Measurements from ENCODE around the gene AGAP1.

Gene AGAP1

GRCh38 chr2:235609321-235609720, 115.5 kb downstream of the AGAP1 start:
- no peak for DNase-seq (ENCODE audit: low read depth)

DNA sequence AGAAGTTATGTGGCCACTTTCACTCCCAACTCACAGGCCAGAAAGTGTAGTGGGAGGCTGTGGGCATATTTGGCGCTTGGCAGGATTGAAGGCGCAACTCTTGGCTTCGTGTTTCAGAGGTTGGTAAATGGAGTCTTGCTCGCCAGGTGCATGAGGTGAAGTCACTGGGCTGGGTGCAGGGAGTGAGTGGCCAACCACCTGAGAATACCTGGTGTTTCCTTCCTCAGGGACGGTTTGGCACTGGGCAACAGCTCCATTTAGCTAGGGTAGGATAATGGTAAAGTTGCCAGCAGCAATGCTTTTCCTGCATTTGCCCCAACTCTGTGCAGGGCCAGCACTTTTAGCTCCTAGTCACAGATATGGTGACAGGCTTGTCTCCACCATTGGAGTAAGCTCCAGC, 115.9 kb downstream of the AGAP1 start:
- no peak for DNase-seq (ENCODE audit: low read depth)

- DNase-seq (ENCODE audit: low read depth) = no peak
Observed at GRCh38 chr2:235610696-235611257, 116.9 kb downstream of the AGAP1 start.

DNA sequence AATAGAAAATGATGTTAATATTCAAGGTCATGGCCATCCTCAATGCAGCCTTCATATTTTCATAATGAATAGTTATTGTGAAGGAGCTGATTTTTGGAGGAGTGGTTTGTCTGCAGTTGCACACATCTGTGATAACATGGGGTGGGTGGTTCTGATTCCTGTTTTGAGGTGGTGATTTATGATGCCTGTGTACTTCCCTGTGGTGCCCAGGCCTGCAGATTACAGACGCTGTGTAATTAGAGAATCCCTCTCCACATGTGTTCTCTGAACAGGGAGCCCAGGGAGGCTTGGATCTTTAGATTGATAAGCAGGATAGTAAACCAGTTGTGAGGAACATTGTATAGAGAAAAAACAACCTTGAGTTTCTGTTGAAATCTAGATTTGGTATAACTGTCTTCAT, 117.5 kb downstream of the AGAP1 start:
- no peak for DNase-seq (ENCODE audit: low read depth)

GRCh38 chr2:235611756-235612155, 117.9 kb downstream of the AGAP1 start:
- no peak for DNase-seq (ENCODE audit: low read depth)

DNA sequence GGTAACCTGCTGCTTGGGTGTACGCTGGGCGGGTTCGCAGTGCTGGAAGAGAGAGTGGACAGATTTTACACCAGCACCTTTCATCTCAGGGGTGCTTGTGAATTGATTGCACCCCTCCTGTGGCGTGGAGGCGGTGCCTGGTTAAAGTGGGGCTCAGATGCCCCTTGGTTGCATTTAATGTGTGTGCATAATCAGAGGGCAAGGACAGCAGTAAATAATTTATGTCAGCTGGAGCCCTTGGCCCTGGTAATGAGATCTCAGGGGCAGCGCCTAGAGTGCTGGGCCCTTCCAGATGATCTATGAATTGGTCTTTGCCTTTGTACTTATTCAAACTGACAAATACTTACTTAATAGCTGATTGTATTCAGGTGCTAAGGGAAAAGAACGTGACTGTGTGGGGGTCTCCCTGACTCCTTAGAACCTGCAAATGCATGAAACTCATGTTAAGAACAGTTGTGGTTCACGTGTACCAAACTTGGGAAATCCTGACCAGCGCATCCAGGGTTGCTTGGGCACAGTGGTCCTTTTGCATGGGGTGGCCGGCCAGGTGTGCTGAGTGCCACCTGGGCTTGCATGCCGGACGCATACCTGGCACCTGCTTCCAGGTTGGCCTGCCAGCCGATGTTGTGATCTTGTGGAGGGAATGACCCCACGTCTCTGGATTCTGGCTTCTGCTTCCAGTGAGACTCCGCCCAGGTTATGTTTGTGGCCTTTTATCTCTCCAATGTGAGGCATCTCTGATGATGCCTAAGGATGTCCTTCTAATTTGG, 118.5 kb downstream of the AGAP1 start:
- no peak for DNase-seq (ENCODE audit: low read depth)

DNA sequence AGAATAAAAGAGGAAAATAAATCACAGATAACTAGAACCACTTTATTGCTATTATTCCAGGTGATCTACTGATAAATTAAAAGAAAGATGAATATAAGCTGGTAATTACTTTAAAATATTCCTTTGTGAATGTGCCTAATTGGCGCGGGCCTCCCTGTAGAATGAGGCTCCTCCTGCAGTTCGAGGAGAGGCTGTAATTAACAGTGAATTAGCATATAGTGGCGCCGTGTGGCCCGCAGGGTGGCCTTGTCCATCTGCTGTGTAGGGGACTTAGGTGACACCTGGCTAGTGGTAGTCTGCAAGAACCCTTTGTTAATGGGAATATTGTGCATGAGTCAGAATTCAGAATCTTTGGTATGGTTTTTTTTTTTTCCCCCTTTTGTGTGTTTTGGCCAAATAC, 119.8 kb downstream of the AGAP1 start:
- DNase-seq (ENCODE audit: low read depth) = no peak

DNA sequence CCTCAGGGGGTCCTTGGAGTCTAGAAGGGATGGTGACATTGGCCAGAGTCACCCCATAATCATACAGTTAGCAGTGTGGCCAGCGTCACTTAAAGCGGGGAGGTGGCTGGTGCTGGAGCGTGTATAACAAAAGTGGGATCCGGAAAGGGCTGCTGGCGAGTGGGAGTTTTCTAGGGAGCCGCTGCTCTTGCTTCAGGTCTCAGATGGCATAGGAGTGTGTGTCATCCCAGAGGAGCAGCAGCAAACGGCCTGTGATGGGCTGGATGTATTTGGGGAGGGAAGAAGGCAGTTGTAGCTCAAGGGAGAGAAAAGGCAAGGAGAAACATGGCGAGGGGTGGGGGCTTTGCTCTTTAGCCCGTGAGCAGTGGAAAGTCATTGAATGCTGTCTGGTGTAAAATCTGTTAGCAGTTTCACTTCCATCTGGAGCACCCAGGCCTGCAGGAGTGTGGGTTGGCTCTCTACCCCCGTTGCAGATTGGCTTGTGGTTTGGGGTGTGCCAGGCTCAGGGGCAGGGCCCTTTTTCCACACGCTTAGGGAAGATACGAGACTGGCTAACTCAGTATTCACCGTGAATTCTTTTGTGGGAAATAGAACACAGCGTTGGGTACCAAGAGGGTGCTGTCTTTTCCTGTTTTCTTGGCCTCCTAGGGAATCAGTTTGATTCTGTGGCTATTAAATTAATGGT, 120.5 kb downstream of the AGAP1 start:
- no peak for DNase-seq (ENCODE audit: low read depth)

DNA sequence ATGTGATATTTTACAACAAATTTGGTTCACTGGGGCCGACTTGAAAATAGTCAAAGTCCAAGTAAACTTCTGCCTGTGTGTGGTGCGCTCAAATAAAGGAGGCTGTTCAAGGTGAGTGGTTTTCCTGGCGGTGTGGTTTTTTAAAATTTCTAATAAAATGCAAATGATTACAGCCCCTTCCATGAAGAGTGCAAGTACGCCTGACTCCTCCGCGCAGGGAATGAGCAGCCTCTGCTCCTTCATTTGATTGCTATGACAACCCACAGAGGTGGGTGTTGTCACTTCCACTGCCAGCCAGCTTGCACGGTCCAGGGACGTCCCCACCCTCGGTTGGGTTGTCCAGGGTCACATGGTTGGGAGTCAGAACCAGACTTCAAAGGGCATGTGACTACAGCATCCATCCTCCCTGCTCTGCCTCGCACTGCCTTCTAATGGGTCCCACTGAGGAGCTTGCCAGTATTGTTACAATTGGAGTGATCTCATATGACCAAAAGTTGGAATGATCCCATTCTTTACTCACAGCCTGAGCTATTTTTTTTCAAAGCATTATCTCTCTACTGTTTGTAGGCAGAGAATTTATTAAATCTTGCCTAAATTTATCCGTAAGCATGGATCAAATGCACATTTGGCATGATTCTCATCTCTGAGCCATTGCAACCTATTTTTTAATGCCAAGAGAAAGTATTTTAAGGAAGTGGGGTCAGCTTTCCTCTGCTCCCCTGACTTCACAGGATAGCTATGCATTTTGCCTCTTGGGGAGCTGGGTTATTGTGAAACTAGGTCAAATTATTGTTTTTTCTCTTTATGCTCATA, 121.3 kb downstream of the AGAP1 start:
- DNase-seq (ENCODE audit: low read depth) = peak; percentile 86

GRCh38 chr2:235616885-235617284, 123.0 kb downstream of the AGAP1 start:
- DNase-seq (ENCODE audit: low read depth) = peak; percentile 18

- peak; percentile 78 for DNase-seq (ENCODE audit: low read depth)
Observed at GRCh38 chr2:235618039-235618438, 124.2 kb downstream of the AGAP1 start.

DNA sequence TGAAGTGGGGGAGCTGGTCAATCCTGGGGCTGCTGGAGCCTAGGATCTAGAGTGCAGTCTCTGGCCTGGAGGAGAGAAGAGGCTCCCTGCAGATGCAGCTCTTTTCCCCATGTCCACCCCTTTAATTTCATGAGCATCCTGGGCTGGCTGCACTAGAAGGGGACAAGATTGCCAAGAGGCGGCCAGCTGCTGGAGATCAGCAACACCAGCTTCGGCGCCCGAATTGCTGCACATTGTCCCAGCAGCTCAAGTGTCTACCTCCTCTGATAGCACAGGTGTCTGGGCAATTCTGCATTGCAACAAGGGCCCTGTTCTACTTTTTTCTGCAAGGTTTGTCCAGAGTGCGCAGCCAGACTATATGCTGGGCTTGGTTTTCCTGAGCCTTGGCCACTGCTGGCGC, 125.7 kb downstream of the AGAP1 start:
- no peak for DNase-seq (ENCODE audit: low read depth)

GRCh38 chr2:235621736-235622135, 127.9 kb downstream of the AGAP1 start:
- no peak for DNase-seq (ENCODE audit: low read depth)

DNA sequence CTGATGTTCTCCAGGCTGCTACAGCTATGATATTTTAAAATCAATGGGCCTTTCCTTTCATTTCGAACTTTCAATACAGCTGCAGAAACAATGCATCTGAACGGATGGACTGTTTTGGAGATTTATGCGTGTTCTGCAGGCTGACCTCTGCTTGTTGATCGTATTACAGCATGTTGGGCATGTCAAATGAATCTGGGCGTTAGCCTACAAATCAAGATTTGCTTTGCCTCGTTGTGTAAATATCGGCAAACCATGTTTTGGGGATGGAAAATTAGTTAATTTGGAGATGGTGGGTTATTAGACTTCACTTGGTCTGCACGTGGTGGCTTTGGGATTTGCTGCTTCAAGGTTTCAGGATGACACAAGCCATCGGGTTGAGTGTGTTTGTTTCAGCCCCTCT, 129.3 kb downstream of the AGAP1 start:
- DNase-seq (ENCODE audit: low read depth) = no peak

- DNase-seq (ENCODE audit: low read depth) = no peak
Observed at GRCh38 chr2:235623752-235624151, 129.9 kb downstream of the AGAP1 start.

- DNase-seq (ENCODE audit: low read depth) = no peak
Observed at GRCh38 chr2:235626658-235627057, 132.8 kb downstream of the AGAP1 start.

GRCh38 chr2:235627682-235628081, 133.8 kb downstream of the AGAP1 start:
- peak; percentile 52 for DNase-seq (ENCODE audit: low read depth)

GRCh38 chr2:235630718-235631296, 137.0 kb downstream of the AGAP1 start:
- DNase-seq (ENCODE audit: low read depth) = no peak

- DNase-seq (ENCODE audit: low read depth) = peak; percentile 80
Observed at GRCh38 chr2:235634435-235635158, 140.8 kb downstream of the AGAP1 start.

GRCh38 chr2:235636546-235636945, 142.7 kb downstream of the AGAP1 start:
- no peak for DNase-seq (ENCODE audit: low read depth)

DNA sequence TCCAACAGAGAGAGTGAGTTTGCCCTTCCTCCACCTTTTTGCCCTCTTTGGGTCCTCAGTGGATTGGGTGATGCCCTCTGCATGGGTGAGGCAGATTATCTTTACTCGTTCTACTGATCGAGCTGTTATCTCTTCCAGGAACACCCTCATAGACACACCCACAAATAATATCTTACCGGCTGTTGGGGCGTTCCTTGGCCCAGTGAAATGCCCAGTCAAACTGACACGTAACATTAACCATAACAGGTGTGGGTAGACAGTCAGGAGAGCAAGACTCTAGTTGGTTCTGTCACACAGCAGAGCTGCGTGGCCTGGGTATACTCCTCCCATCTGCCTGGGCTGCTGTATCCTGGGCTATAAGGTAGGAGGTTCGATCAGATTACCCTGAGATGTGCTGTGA, 144.1 kb downstream of the AGAP1 start:
- DNase-seq (ENCODE audit: low read depth) = no peak

Data from EH (cell line).